Effector CD8-positive, alpha-beta T cell (primary cell): ENCODE data around the gene BTBD3.

Experiments
- DNase-seq: peaks from one replicate; lab custom pipeline; 2025; lab: John Stamatoyannopoulos, UW

Gene BTBD3

DNA sequence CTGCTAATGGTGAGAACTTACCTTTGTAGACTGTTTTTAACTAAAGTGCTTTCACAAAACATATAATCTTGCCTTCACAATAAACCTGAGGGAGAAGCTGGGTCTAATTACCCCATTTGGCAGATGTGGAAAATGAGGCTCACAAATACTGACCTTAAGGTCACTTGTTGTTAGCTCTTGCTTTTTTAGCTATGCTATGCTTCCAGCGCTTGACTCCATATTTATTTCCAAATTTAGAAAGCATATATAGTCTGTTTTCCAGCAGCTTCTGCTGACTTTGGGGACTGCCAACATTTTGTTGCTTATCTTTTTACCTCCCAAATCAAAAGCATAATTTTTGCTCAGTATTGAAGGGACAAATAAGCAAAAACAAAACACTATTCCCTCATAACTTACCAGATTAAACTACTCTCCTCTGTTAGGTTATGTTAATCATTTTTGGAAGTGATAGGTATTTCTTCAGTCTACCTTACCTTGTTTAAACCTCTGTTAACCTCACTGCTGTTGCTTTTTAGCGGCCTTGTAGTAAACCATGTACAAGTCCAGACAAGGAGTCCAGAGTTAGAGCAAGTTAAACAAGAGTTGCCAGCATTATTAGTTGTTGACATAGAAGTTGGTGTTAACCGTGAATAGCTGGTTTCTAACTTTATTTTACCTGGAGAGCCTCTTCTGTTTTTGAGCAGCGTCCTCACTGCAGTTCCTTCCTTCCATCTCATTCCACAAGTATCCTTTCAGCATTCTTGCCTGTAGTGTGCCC, 4.9 kb upstream of the BTBD3 start:
- no peak for DNase-seq

DNA sequence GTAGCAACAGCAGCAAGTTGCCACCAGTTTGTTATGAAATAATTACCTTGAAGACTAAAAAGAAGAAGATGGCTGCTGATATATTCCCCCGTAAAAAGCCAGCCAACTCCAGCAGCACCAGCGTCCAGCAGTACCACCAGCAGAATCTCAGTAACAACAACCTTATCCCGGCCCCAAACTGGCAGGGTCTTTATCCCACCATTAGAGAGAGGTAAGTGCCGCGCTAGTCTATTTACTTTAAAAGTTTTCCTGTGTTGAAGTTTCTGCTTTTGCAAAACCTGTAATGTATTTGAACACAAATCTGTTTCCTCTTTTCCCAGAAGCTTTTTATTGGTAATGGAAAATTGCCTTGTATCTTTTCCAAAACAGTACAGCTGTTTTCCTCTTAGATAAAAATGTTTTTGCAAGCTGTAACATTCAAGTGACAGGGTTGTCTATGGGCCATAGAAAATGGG, 725 bp downstream of the BTBD3 start:
- no peak for DNase-seq

DNA sequence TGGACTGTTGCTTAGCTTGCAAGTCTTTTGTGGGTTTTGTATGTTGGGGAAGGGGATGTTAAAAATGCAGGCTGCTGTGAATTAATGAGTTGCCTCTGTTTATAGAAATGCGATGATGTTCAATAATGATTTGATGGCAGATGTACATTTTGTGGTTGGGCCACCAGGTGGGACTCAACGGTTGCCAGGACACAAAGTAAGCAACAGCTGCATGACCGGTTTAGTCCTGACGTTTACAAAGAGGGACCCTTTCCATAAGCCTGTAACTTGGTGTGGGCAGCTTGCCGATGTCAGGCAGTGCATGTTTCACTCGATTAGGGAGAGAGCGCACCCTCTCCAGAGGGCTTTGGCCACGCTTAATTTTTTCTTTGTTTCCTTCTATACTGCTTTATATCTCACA, 1.3 kb downstream of the BTBD3 start:
- DNase-seq = no peak

DNA sequence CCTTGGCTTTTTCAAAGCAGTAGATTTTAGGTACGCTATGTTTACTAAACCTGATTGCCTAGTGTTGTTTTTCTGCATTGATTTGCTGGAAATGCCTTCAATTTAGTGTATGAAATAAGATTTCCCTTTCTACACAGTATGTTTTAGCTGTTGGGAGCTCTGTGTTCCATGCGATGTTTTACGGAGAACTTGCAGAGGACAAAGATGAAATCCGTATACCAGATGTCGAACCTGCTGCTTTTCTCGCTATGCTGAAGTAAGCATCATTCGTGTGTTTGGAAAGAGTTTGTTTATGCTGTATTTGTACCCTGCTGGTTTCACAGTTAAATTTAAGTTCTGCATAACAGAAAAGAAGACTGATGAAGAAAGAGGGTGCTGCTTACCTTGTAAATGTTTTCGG, 1.9 kb downstream of the BTBD3 start:
- DNase-seq = no peak

DNA sequence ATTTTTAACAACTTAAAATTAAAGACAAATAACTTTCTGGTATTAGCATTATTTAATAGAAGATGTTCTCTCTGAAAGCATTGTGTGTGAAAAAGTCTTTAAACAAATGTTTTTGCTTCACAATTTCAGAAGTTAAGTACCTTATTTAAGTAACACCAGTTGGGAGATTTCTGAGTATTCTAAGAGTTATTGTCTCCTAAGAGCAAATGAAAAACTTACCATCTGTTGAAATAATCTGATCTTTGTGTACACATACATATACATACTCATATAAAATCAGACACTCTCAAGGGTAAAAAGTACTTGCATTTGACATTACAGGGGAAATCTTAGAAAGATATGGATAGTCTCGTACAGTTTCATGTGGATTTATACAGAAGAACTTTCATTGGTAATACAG, 2.4 kb downstream of the BTBD3 start:
- DNase-seq = no peak

DNA sequence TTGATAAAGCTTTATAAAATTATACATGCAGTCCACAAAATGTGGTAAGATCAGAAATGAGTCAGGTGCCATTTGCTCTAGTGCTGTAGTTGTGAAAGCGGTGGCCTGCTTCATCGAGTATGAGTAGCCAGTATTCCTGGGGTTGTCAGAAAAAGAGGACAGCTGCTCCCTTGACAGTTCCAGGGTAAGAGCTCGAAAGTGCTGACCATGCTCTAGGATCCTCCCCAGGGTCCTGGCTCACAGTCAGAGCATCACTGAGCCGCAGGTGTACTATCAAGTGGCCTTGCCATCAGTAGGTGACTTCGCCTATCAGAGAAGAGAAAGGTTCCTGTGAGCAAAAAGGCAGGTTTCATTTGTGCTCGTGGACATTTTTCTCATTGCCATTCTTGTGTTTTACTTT, 3.6 kb downstream of the BTBD3 start:
- no peak for DNase-seq

DNA sequence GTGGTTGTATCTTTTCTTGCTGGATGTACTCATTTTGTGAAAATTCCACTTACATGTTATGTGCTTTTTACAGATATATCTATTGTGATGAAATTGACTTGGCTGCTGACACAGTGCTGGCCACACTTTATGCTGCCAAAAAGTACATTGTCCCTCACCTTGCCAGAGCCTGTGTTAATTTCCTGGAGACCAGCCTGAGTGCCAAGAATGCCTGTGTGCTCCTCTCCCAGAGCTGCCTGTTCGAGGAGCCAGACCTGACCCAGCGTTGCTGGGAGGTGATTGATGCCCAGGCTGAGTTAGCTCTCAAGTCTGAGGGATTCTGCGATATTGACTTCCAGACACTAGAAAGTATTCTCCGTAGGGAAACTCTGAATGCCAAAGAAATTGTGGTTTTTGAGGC, 4.9 kb downstream of the BTBD3 start:
- DNase-seq = no peak

DNA sequence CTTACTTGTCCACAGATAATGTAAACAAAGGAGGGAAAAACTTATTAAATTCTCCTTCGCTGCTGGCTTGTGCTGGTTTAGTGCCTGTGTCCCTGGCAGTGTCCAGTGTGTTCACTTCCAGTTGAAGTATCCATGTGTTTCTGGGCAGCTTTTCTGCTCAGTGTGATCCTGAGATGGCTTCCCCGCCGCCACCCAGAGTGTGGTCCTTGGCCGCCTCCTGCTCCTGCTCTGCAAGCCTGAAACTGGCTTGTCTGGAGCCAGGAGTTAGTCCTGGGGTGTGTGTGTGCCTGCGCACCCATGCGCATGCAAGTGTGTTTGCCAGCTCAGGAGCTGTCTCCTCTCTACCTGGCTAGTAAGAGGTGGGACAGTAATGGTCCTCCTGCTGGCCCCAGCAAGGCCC, 7.2 kb downstream of the BTBD3 start:
- DNase-seq = no peak

DNA sequence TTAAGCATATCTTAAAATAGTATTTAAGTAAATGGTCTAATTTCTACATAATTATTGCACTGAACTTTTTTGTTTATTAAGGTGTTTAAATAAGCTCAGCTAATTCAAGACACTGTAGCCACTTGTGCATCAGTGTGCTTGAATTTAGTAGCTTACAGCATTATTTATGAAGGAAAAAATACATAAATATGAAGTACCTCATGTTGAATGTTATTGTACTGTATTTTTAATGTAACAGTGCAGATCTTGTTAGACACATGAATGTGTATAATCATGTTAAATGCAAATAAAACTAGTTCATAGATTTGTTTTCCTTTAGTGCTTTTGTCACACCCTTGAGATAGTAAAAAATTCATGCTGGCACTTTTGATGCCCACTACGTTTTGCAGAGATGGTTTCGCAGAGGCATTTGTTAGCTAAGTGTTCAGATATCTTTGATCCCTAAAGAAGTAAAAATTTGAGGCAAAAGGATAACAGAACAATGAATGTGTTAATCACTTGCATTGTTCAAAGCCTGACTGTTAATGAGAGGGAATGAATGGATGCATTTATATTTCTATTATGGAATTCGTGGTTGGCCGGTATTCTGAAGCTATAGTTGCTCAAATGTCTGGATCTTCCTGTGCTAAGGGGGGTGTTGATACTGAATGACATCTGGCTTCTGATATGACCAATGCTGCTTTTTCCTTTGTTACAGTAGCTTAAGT, 8.8 kb downstream of the BTBD3 start:
- DNase-seq = no peak

DNA sequence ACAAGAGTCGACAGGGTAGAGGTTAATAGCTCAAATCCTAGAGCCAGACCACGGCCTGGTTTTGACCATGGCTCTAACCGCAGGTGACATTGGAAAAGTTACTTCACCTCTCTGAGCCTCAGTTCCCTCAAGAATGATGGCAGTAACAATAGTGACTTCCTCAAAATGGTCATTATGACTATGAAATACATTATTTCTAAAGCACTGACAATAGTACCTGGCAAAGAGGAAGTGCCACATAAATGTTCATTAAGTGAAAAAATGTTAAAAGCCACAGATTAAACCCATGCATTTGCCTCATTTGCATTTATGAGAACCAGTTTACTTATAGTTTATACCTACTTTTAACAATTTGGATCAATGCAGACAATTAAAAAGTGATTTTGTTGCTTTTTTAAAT, 12.3 kb downstream of the BTBD3 start:
- DNase-seq = no peak

DNA sequence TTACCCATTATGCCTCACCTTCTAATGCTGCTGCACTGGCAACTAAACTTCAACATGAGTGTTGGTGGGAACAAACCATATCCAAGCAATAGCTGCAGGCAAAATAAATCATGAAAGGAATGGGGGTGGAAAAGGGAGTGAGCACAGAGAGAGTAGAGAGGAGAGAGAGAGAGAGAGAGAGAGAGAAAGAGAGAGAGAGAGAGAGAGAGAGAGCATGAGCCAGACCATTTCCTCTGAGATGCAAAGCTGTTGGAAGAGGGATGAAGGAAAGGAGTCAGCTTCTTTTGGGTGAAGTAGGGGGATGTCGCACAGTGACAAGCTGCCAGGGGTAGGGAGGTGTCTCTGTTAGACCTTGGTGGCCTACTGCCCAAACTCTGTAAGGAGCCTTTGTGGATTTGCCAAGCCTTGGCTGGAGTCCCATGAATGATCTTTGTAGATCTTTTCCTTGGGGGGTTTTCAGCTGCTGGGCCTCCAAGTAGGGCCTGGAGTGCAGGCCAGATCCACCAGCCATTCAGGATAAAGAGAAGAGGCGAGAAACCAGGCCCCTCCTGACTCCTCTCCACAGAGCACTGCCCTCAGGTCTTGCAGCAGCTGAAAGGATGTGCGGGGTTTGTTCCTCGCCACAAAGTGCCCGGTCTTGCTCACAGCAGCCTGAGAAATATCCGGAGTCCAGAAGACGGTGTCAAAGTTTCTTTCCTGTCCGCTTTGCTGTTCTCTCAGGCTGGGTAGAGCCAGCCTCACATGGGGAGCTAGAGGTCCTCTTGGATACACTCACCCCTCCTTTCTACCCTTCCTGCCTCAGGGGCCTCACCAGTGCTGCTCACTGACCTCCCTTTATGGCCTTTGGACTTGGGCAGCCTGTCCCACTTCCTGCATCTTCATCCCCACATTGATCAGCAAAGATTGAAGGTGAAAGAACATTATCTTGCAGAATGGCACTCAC, 17.8 kb downstream of the BTBD3 start:
- no peak for DNase-seq

DNA sequence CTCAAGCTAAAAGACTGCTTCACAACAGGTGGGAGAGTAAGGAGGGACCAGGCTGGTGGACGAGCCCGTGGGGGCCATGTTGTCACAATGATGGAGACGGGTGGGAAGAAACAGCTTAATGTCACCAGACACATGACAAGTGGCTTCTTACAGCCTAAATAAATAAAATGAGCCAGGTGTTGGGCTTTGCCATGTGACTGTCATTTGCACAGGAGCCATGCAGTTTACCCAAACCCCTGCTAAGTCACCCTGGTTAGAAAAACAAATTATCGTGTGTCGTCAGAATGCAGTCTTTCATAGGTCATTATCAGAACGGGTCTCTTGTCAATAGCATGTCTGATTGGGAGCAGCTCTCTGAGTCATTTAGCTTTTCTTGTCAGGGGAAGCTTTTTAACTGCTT, 18.5 kb downstream of the BTBD3 start:
- no peak for DNase-seq

DNA sequence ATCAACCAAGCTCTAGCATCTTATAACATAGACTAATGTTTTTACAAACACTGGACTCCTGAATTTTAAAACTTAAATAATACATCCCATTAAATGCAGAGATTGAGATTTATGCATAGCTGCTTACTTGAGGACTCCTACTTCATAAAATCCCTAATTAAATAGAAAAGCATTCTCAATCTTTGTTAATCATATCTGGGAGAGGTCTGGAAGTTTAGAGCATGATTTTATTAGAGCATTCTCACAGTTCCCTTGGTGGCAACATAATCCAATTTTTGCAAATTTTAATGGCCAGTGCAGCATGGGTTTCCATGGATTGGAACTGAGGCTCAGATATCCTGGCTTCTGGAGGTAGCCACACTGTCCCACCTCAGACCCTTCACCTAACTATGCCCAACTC, 19.5 kb downstream of the BTBD3 start:
- no peak for DNase-seq

DNA sequence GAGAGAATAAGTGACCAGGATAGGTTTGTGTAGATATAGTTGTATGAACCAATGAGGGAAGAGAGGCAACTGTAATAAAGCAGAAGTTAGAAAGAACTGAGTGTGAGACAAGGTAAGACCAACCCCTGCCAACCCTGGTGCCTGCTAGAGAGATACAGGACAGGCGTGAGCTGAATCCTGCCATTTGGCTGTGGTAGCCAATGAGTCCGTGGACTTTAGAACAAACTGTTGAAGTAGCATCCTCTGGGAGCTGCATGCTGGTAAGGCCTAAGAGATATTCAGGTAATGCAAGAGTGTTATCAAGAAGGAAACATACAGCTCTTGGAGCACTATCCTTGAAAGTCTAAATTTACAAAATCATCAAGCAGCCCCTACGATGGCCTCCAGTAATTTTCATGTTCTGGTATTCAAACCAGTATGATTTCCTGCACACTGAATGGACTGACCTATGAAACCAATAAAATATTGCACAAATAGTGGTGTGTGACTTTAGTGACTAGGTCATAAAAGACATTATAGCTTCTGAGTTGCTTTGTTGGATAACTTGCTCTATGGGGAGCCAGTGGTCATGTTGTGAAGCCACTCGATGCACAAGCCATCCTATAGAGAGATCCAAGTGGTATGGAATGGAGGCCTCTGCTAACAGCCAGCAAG, 24.0 kb downstream of the BTBD3 start:
- no peak for DNase-seq

DNA sequence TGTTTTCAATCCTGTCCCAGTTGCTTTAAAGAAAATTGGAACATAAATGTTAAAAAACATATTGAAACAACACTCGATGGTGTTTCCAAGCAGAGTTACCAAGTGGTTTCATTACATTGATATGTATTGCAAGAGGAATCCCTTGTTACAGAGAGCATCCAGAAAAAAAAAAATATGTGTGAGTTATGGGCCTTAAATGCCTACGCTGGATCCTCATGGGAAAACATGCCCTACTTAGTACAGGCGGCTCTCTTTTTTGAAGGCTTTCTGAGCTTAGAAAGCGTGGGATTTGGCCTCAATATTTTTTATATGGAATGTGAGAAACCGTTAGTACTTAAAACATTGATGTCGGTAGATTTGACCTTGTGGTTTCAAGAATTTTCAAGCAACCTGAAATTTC, 26.1 kb downstream of the BTBD3 start:
- DNase-seq = no peak

DNA sequence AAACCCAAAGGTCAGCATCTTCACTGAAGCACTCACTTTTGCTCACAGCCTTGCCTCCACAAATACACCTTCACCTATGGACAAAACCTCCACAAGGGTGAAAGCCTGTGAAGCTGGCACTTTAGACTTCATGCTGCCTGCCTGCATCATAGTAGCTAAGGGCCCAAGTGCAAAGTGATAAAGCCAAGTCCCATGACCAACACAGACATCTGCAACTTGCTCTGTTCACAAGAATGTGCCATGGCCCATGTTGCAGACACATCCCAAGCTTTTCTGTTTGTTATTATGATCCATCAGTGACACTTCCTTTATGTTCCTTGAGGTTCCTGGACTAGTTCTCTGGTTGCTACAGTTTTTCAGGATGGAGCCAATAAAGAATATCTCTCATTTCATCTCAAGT, 31.1 kb downstream of the BTBD3 start:
- no peak for DNase-seq

DNA sequence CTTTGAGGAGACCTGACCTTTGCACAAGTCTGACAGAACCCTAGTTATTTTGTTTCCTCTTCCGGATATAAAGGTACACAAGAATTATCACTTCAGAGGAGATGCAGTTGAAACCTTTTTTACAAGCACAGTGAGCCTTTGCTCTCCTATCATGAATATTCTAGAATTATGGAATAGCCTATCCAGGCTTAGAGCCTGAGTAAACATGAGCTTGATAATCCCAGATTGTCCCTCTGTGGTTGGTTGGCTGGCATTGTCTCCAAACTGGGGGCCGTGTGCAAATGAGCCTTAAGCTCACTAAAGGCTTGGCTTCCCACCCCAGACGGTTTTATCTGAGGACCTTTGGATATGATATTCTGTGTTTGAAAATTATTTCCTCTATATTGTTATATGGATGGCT, 32.0 kb downstream of the BTBD3 start:
- no peak for DNase-seq

DNA sequence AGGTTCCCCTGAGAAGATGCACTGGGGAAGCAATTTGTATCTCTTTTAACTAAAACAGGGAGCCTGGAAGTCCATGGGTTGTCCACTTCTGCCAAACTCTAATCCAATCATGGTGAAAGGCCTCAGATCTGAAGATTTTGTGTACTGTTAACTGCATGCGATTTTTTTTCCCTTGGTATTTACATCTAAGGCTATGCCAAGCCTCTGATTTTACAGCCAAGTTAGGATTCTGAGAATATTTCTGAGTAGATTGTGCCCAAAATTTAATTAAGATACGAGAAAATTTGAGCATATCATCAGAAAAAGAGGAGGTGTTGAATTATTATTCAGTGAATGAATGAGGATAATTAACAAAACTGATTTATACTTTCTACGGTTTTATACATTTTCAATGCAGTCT, 34.0 kb downstream of the BTBD3 start:
- no peak for DNase-seq

DNA sequence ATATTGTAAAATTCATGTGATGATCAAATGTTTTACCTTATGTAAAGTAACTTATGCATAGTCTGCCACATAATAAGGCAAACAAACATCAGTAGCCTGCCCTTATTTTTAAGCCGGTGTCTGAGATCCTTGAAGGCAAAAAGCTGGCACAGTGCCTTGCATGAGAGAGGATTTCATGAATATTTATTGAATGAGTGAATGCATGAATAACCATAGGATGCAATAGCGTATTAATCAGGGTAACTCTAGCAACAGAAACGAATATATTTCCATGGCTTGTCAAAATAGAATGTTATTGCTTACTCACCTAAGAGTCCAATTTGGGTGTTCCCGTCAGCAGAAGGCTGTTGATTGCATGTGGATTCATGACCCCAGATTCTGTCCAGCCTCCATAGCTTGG, 34.9 kb downstream of the BTBD3 start:
- no peak for DNase-seq

DNA sequence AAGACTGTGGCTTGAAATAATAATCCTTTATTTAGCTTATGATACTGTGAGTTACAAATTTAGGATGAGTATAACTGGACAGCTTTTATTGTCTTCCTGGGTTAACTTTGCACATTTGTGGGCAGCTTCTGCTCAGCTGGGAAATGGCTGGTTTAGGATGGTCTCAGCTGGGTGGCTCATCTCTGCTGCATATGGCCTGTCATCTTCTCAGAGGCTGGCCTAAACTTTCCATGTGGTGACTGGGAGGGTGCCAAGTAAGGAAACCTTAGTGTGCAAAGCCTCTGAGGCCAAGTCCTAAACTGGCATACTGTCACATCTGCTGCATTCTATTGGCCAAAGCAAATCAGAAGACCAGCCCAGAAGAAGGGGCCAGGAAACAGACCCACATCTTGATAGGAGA, 40.2 kb downstream of the BTBD3 start:
- DNase-seq = no peak

DNA sequence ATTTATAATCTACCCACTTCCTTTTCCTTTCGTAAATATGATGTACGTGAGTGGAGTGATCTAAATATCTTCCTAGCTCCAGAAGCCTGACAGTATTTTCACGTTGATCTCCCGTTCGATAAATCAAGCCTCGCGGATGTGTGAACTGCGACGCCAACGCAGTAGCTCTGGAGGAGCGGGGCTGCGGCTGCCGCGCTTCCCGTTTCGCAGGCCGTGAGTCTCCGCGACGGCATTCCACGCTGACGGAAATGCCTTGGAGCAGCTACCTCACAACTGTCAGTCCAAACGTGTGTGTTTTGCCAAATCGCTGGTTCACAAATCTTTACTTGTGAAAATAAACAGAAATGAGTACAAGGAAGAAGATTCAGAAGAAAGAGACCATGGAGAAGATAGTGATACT, 41.2 kb downstream of the BTBD3 start:
- DNase-seq = no peak

DNA sequence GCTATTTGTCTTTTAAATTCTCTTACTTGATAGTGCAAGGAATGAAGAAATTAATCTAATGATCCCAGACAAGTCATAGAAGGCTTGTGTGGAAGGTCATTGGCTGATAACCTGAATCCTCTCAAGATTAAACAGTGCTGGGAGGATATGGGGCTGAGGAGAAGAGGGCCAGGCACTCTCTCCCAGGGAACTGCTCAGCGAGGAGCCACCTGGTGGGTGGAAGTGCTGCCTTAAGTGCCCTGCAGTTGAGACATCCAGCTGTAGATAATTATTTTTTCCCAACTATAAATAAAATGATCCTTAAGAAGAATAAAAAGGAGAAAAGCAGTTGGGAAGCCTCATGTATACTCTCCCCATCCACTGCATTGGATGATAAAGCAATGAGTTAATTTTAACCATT, 47.9 kb downstream of the BTBD3 start:
- DNase-seq = no peak
